Measurements from ENCODE around the gene PLB1.

Gene PLB1

GRCh38 chr2:28687640-28688385, 192.0 kb downstream of the PLB1 start:
- DNase-seq (ENCODE audit: low read depth in 2 of 2, low spot score in 1 of 2) = no peak

- DNase-seq (ENCODE audit: low read depth in 2 of 2, low spot score in 1 of 2) = no peak
Observed at GRCh38 chr2:28688818-28689217, 193.0 kb downstream of the PLB1 start.

GRCh38 chr2:28689771-28690170, 193.9 kb downstream of the PLB1 start:
- DNase-seq (ENCODE audit: low read depth in 2 of 2, low spot score in 1 of 2) = no peak

- no peak for DNase-seq (ENCODE audit: low read depth in 2 of 2, low spot score in 1 of 2)
Observed at GRCh38 chr2:28692411-28692810, 196.6 kb downstream of the PLB1 start.

GRCh38 chr2:28693223-28693622, 197.4 kb downstream of the PLB1 start:
- no peak for DNase-seq (ENCODE audit: low read depth in 2 of 2, low spot score in 1 of 2)

Data from stimulated activated CD8-positive, alpha-beta memory T cell treated with anti-CD3 and anti-CD28 coated beads, Interleukin-4, amount 100 ng/mL, for 4 hours (primary cell).